Ovary (tissue), 3 donors: ENCODE results near the gene RNF146.

Source experiments
- CTCF ChIP-seq, 3 donors: fragments of 450-650 bp in 2 of 3; fragments of 200-600 bp in 1 of 3; IDR thresholded peaks; one replicate each; pipeline versions ENCODE4 v1.5.1 to v1.8.0; 2016 to 2022; ENCODE audit warnings: antibody characterized with exemption in 3 of 3, mild to moderate bottlenecking in 1 of 3
- EP300 ChIP-seq: sonication (generic); formaldehyde crosslinking; IDR thresholded peaks from one replicate; pipeline ENCODE4 v1.6.1; 2017; ENCODE audit warnings: antibody characterized with exemption
- POLR2A ChIP-seq: fragments of 450-650 bp; IDR thresholded peaks from one replicate; pipeline ENCODE4 v1.6.1; 2017; ENCODE audit warnings: antibody characterized with exemption, mild to moderate bottlenecking, moderate library complexity
- donor health status: DM: no; HTN: no; CAD: no.

GRCh38 chr6:127289934-127290333, 23.3 kb downstream of the RNF146 start:
- TF ChIP-seq CTCF (IDR thresholded peaks at IDR 0.05): no peak
- TF ChIP-seq POLR2A: no peak
- TF ChIP-seq EP300: no peak
